ENCODE data around the gene AHCTF1.

GRCh38 chr1:246959944-246960693 is 28.4 kb upstream of the AHCTF1 start:
- no peak for TF ChIP-seq CTCF (IDR thresholded peaks at IDR 0.05)
- no peak for TF ChIP-seq POLR2A (IDR thresholded peaks at IDR 0.05)

All from vagina (tissue), 2 donors.